HCEC 1CT (cell line): ENCODE measurements around the gene UBE2E1.
A peak's percentile ranks its signal among the peaks of the same experiment; 100 is the strongest.

Source experiments
- DNase-seq: peaks from one replicate; pipeline ENCODE4 v3.0.0-alpha.2; 2017

The UBE2E1 gene

DNA sequence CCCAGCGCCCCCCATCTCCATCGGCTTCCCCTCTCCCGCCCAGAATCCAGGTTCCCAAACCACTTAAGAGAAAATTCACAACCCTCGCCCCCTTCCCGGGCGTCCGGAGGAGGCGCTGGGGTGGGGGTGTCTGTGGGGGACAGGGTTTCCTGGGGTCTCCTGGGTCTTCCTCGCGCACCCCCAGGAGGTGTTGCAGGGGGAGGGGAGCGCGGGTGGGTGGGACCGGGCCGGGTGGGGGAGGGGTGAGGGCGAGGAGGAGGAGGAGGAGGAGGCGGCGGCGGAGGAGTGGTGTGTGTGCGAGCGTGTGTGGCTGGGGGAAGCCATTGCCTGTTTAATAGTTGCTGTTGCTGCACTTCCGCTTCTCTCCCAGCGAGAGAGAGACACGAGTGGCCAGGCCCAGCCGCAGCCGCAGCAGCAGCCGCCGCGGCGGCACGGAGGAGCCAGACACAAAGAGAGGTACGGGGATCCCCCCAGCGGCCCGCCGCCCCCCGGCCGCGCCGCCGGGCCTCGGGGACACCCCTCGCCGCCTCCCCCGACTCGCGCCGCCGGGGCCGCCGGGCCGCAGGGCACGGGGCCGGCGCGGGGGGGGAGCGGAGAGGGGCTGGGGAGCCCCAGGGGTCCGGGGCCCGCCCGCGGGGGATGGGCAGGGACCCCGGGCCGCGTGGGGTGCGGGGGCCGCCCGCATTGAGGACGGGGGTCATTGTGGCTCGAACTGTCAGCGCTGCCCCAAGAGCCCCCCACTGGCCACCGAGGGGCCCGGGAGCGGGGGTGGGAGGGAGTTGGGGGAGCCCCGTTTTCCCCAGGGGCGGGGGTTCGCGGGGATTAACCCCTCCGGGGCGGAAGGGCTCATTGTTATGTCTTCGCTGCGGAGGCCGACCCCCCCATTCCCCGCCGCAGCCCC, at the start of gene UBE2E1:
TSS of gene UBE2E1 (plus strand) at position 323 of the 901 bp plus-strand sequence. CDS start 1,315 bp downstream, outside the sequence.
- peak; percentile 75 for DNase-seq

DNA sequence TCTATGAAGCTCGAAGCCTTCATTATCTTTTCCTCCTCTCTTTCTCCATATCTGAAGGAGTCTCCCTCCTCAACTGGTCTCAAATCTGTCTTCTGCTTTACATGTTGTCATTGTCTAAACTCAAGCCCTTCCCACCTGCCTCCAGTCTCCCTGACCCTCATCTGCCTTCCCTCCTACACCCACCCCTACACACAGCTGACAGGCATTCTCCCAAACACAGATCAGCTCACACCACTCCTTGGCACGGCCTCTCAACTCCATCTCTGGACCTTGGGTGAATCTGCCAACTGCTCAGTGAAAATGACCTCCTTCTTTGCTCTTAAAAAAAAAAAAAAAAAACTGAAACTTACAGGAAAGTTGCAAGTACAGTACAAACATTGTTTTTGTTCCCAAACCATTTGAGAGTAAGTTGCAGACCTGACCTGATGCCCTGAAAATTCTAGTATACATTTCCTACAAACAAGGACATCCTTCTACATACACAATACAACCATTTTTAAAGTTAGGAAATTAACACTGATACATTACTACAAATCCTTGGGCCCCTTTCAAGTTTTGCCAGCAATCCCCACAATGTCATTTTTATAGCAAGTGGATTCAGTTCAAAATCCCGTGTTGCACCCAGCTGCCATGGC, 49.4 kb upstream of the UBE2E1 start:
- DNase-seq, result no peak

DNA sequence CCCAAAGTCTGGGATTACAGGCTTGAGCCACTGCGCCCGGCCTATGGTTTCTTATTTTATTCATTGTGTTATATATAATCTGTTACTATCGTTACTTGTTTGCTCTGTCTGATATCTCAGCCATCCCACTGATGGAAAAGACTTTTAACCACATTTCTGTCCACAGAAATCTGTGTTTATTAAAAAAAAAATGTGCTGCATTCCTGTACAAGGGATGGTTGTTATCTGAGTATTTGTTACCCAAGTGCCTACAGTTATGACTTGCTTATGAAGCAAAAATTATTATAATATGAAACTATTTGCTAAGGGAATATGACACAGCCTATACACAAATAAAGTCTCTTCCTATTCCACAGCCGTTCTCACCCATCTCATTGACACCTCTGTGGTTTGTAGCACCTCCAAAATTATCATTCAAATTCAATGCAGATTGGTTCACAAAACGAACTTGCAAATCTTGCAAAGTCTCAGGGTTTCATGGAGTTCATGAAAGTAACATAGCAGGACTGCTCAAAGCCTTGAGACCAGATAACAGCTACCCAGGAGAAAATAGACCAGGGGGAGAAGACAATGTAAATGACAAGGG, 47.4 kb upstream of the UBE2E1 start:
- no peak for DNase-seq

DNA sequence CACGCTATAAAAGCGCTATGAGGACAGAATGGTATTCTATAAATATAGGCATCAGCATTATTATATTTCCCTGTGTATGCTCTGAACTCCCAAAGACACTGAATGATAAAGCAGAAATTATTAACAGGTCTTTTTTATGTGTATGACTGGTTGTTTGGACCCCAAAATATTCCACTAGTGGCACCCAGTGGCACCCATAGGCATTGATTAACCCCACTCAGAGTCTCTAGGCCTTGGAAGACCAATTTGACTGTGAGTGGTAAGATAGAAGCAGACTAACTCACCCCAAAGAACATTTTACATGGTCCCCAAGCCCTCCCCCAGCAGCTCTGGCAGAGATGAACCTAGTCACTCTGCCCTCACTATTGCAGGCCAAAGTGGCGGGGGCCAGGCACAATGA, 45.4 kb upstream of the UBE2E1 start:
- DNase-seq, result no peak

DNA sequence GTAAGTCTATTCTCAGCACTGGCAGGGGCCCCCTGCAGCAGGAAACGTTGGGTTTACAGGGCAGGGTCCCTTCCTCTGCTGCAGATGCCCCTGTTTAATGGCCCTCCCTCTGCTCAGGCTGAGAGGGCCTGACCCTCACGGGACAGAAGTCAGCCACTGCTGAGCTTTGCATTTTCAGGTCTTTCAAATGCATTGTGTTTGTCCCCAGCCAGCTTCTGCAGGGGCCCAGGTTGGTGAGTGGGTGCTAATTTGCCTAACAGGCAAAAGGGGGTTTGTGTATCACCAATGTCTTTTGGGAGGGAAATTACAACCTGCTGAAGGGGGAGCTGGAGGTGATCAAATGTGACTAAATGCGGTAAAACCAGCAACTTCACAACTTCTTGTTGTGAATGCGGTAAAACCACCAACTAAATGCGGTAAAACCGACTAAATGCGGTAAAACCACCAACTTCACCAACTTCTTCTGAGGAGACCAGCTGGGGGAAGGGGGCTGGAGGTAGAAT, 44.8 kb upstream of the UBE2E1 start:
- DNase-seq, result no peak

- DNase-seq, result peak; percentile 71
These were observed 44.3 kb upstream of the UBE2E1 start for GRCh38 chr3:23761440-23761896.

- no peak for DNase-seq
These were observed 43.5 kb upstream of the UBE2E1 start for GRCh38 chr3:23762214-23762613.

DNA sequence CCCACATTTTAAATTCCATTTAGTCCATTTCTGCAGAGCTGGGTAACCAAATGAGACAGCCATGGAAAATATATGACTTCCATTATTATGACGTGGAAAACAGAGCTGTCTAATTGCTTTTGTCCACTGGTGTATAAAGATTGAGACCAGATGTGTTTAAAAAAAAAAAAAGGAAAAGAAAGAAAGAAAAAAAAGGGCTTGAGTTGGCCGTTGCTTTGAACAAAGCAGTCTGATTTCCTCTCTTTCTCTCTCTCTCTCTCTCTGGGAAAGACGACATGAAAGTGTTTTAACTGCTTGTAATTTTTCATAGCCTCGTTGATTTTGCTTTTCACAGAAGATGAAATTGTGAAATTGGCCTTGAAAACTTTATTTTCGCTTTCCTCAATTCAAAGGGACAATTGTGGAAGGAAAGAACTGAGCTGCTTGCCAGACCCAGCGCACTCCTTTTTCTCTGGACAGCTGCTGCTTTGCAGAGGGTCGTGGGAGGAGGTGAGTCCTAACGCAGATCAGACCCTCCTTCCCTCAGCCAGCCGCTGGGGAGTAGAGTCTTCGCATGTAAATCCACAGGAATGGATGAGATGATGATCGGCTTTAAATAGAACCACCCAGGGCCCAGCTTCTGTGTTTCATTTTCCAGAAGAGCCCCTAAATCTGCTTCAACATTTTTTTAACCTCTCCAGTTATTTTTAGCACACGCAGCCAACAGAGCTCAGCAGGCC, 42.8 kb upstream of the UBE2E1 start:
- DNase-seq, result no peak

DNA sequence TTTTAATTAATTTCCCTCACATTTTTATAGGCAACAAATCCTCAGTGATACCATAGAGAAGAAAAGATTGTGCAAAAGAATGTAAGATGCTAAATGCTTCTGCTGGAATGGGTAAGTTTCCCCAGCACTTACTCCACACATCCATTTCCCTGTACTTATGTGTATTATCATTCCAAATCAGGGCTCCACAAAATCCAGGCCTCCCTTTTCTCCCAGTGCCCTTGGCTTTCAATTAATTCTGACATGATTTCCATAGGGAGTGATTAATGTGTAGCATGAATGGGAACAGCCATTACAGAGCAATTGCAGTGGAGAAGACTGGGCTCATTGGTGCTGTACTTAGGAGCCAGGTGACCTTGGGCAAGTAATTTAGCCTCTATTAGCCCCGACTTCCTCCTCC, 41.3 kb upstream of the UBE2E1 start:
- no peak for DNase-seq

- DNase-seq, result no peak
These were observed 38.2 kb upstream of the UBE2E1 start for GRCh38 chr3:23767546-23767945.

DNA sequence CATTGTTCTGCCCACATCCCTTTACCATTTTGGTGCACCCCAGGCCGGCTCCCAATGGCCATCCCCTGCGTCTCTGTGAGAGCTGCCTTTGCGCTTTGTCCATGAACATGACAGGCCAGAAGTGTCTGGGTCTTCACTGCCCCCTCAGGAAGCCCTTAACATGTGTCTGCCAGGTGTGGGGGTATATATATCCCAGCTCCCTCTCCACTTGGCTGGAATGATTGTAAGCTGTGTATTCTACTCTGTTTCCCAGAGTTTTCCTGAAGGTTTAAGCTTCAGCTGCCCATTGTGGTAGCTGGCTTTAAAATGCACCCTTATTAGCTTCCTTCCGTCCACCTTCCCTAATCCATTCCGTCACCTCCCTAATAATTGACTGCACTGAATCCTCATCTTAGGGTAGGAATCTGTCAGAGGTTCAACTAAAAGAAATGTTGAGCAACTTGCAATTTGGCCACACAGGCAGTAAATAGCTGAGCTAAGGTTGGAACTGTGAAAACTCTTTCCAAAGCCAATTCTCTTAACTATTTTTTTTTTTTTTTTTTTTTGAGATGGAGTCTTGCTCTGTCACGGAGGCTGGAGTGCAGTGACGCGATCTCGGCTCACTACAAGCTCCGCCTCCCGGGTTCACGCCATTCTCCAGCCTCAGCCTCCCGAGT, 30.4 kb upstream of the UBE2E1 start:
- no peak for DNase-seq

DNA sequence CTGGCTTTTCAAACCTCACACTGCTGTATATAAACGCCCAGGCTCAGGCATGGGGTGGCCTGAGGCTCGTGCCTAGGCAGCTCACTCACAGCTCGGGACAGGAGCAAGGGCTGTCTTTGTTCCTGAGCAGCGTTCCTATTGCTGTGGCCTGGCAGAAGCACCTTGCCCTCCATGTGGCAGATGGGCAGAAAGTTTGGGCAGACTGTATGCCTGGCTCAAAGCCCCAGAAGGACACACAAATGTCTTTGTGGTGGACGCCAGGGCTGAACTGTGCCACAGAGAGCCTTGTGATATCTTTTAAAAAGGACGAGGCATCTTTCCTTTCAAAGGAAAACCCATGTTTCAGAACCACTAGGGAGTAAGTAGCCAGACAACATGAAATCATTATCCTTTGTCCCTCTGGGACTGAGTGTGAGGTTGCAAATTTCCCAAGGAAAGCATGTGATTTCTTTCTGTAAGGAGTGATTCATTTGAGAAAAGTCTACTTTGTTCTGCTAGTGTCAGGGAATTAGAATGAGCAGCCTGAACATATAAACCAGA, 29.3 kb upstream of the UBE2E1 start:
- peak; percentile 57 for DNase-seq

GRCh38 chr3:23778446-23778845, 27.3 kb upstream of the UBE2E1 start:
- peak; percentile 43 for DNase-seq

DNA sequence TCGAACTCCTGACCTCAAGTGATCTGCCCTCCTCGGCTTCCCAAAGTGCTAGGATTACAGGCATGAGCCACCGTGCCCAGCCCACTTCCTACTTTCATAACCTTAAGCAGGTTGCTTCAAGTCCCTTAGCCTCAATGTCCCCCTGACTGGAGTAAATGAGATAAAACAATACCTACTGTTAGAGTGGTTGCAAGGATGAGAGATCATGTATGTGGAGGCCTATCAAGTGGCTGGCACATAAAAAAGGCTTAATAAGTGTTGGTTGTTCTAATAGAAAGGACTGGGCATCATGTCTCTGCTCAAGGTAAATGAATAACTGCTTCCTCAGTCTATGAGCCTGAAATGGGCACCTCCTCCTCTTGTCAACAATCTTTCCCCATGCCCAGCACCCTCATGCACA, 25.9 kb upstream of the UBE2E1 start:
- DNase-seq, result no peak

DNA sequence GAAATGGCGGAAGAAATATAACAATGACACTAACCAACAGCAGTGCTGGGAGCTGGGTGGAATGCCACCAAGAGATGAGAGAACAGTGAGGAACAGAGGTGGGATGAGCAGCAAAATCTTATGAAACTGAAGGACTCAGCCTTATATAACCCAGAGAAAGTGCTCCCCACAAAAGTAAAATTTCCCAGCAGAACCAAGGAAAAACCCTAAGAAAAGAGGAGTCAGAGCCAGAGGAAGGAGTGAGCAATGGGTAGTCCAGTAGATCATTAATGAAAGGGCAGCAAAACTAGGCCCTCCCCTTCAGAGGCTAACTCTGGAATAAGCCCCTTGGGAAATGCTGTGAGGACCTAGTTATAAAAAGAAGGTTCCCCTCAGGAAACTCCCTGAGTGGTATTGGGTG, 24.7 kb upstream of the UBE2E1 start:
- DNase-seq, result no peak

DNA sequence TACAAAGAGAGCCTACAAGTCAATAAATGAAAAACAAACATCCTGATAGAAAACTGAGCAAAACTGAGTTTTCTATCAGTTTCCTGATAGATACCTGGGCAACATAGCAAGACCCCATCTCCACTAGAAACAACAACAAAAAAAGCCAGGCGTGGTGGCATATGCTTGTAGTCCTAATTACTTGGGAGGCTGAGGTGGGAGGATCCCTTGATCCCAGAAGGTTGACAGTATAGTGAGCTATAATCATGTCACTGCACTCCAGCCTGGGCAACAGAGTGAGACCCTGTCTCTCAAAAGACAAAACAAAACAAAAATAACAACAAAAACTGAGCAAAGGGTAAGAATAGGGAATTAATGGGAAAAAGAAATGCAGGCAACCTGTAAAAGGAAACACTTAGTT, 23.9 kb upstream of the UBE2E1 start:
- no peak for DNase-seq

DNA sequence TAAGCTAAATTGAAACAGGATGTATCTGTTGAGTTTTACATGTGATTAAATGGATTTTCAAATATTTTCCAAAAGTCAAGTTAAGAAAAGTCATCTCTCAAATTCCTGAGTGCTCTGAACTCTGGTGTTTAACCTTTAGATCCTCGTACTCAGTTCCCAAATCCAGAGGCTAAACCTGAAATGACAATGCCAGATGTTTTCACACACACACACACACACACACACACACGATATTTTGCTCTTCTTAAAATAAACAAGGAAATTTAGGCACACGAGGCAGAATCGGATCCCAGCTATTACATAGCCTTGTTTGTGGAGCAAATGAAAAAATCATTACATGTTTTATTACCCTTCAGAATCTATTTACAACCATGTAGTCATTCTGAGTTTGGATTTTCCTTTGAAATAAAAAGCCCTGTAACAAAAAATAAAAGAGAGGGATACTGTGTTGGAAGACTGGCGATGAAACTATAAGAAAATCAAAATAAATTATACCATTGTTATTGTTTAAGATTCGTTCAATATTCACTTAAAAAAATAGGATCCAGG, 20.6 kb upstream of the UBE2E1 start:
- no peak for DNase-seq

- no peak for DNase-seq
These were observed 19.9 kb upstream of the UBE2E1 start for GRCh38 chr3:23785882-23786281.

GRCh38 chr3:23791678-23792077, 14.1 kb upstream of the UBE2E1 start:
- DNase-seq, result no peak

DNA sequence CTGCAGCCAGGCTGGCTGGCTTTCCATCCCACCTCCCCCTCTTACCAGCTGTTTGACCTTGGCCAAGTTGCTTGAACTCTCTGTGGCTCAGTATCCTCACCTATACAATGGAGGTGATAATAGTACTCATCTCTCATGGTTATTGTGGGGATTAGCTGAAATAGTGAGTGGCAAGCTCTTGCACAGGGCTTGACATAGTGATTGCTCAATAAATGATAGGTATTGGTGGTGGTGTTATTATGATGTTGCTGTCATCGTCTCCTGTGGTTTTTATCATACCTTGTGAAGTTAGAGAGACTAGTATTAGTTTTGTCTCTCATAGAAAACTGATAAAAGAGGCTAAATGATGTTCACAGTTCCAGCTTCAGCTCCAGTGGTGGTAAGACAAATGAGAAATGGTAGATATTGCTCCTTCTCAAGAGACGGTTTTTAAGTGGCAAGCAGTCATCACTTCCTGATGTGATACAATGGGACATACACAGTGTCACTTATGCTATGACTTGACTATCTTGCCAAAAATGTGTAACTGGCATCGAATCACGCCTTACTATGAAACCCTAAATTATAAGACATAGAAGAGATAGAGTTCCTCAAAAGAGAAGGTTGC, 12.1 kb upstream of the UBE2E1 start:
- no peak for DNase-seq

- no peak for DNase-seq
These were observed 10.7 kb upstream of the UBE2E1 start for GRCh38 chr3:23795096-23795495.
